ENCODE data around the gene FAM180B. TPM values are rescaled to one million over a fixed set of nuclear protein-coding genes. Genes with fewer than 3 reads are reported as not detected.

FAM180B gene
- total RNA-seq, 1 donor from 2014 or later: not detected

Other genes starting within 250 kb of the FAM180B start
- gene MYBPC3, start 234.0 kb upstream of the FAM180B start, total RNA-seq: not detected in 2 replicates
- 0.14 TPM in 1 of 2 replicates, not detected in the other for gene SPI1, start 208.1 kb upstream of the FAM180B start, total RNA-seq
- 113 and 117 TPM in 2 replicates for gene SLC39A13, start 178.1 kb upstream of the FAM180B start, total RNA-seq
- 115 and 126 TPM in 2 replicates for gene PSMC3, start 160.2 kb upstream of the FAM180B start, total RNA-seq
- 0.14 and 0.21 TPM in 2 replicates for gene RAPSN, start 137.5 kb upstream of the FAM180B start, total RNA-seq
- gene CELF1, start 33.5 kb upstream of the FAM180B start, total RNA-seq: 76.3 and 90.6 TPM in 2 replicates
- 141 and 166 TPM in 2 replicates for gene PTPMT1, start 21.1 kb upstream of the FAM180B start, total RNA-seq
- gene KBTBD4, start 7.7 kb upstream of the FAM180B start, total RNA-seq: 19.6 and 21.5 TPM in 2 replicates
- 71.3 and 84.5 TPM in 2 replicates for gene NDUFS3, start 7.6 kb upstream of the FAM180B start, total RNA-seq
- gene C1QTNF4, start 7.7 kb downstream of the FAM180B start, total RNA-seq: 2.1 and 7.1 TPM in 2 replicates
- gene MTCH2, start 55.9 kb downstream of the FAM180B start, total RNA-seq: 112 and 131 TPM in 2 replicates
- 0.29 and 0.62 TPM in 2 replicates for gene AGBL2, start 128.7 kb downstream of the FAM180B start, total RNA-seq
- 56.5 and 96.4 TPM in 2 replicates for gene FNBP4, start 180.7 kb downstream of the FAM180B start, total RNA-seq

Measured in kidney epithelial cell (primary cell).